ENCODE measurements around the gene STX1B.
"Not testable (repeated sequence)": the region's sequence is repeated elsewhere in the genome, so short reads cannot be mapped to it uniquely, and the experiment has no call there.

Gene STX1B

GRCh38 chr16:31010585-31011325 is at the start of gene STX1B:
STX1B (minus strand) TSS chr16:31010638; CDS start chr16:31010396, 242 bp downstream.
- peak; percentile 9 to 36 for DNase-seq (ENCODE audit: extremely low read depth in 1 of 2, low read depth in 1 of 2)

- DNase-seq (ENCODE audit: extremely low read depth in 1 of 2, low read depth in 1 of 2) = no peak
Observed at GRCh38 chr16:31055613-31056012, 45.2 kb upstream of the STX1B start.

- DNase-seq (ENCODE audit: extremely low read depth in 1 of 2, low read depth in 1 of 2) = no peak
Observed at GRCh38 chr16:31052114-31052513, 41.7 kb upstream of the STX1B start.

- no peak for DNase-seq (ENCODE audit: extremely low read depth in 1 of 2, low read depth in 1 of 2)
Observed at GRCh38 chr16:31050280-31051030, 40.0 kb upstream of the STX1B start.

- no peak for DNase-seq (ENCODE audit: extremely low read depth in 1 of 2, low read depth in 1 of 2)
Observed at GRCh38 chr16:31043898-31044481, 33.6 kb upstream of the STX1B start.

- DNase-seq (ENCODE audit: extremely low read depth in 1 of 2, low read depth in 1 of 2) = no peak
Observed at GRCh38 chr16:31043352-31043751, 32.9 kb upstream of the STX1B start.

- no peak for DNase-seq (ENCODE audit: extremely low read depth in 1 of 2, low read depth in 1 of 2)
Observed at GRCh38 chr16:31042866-31043265, 32.4 kb upstream of the STX1B start.

- no peak for DNase-seq (ENCODE audit: extremely low read depth in 1 of 2, low read depth in 1 of 2)
Observed at GRCh38 chr16:31038993-31039392, 28.6 kb upstream of the STX1B start.

GRCh38 chr16:31036691-31037090 is 26.3 kb upstream of the STX1B start:
- no peak for DNase-seq (ENCODE audit: extremely low read depth in 1 of 2, low read depth in 1 of 2)

- peak; percentile 69 to 80 for DNase-seq (ENCODE audit: extremely low read depth in 1 of 2, low read depth in 1 of 2)
Observed at GRCh38 chr16:31033709-31034492, 23.5 kb upstream of the STX1B start.

- DNase-seq (ENCODE audit: extremely low read depth in 1 of 2, low read depth in 1 of 2) = peak; percentile 97
Observed at GRCh38 chr16:31032736-31033708, 22.6 kb upstream of the STX1B start, which contains the start of gene STX4. STX4 (plus strand) TSS chr16:31033558; CDS start chr16:31033806, 248 bp downstream.

- no peak for DNase-seq (ENCODE audit: extremely low read depth in 1 of 2, low read depth in 1 of 2)
Observed at GRCh38 chr16:31031276-31031675, 20.8 kb upstream of the STX1B start.

GRCh38 chr16:31029272-31029671 is 18.8 kb upstream of the STX1B start:
- no peak for DNase-seq (ENCODE audit: extremely low read depth in 1 of 2, low read depth in 1 of 2)

- no peak for DNase-seq (ENCODE audit: extremely low read depth in 1 of 2, low read depth in 1 of 2)
Observed at GRCh38 chr16:31025339-31025738, 14.9 kb upstream of the STX1B start.

GRCh38 chr16:31023627-31024226 is 13.3 kb upstream of the STX1B start:
- no peak for DNase-seq (ENCODE audit: extremely low read depth in 1 of 2, low read depth in 1 of 2)

- no peak for DNase-seq (ENCODE audit: extremely low read depth in 1 of 2, low read depth in 1 of 2)
Observed at GRCh38 chr16:31023252-31023602, 12.8 kb upstream of the STX1B start.

GRCh38 chr16:31022544-31023251 is 12.3 kb upstream of the STX1B start:
- no peak for DNase-seq (ENCODE audit: extremely low read depth in 1 of 2, low read depth in 1 of 2)

- DNase-seq (ENCODE audit: extremely low read depth in 1 of 2, low read depth in 1 of 2) = no peak
Observed at GRCh38 chr16:31020536-31020935, 10.1 kb upstream of the STX1B start.

- not testable (repeated sequence) for DNase-seq (ENCODE audit: extremely low read depth in 1 of 2, low read depth in 1 of 2)
Observed at GRCh38 chr16:31017756-31018155, 7.3 kb upstream of the STX1B start.
